Measurements from ENCODE around the gene CPNE2.
A peak's percentile ranks its signal among the peaks of the same experiment; 100 is the strongest.

CPNE2 gene

GRCh38 chr16:57156351-57156703, 63.9 kb downstream of the CPNE2 start:
- H3K27ac ChIP-seq = peak overlapping the region; percentile 54
- no peak for TF ChIP-seq CTCF (conservative IDR thresholded peaks at IDR 0.05)

- TF ChIP-seq CTCF (conservative IDR thresholded peaks at IDR 0.05) = no peak
- no peak overlapping the region; the same call in 1 of the 2 replicates for H3K27ac ChIP-seq
These were observed 65.2 kb downstream of the CPNE2 start for GRCh38 chr16:57157533-57157932.

GRCh38 chr16:57159447-57159846, 67.1 kb downstream of the CPNE2 start:
- no peak for TF ChIP-seq CTCF (conservative IDR thresholded peaks at IDR 0.05)
- H3K27ac ChIP-seq = no peak overlapping the region

GRCh38 chr16:57163842-57164241, 71.5 kb downstream of the CPNE2 start:
- no peak overlapping the region for H3K27ac ChIP-seq
- TF ChIP-seq CTCF (conservative IDR thresholded peaks at IDR 0.05) = no peak

- no peak for TF ChIP-seq CTCF (conservative IDR thresholded peaks at IDR 0.05)
- H3K27ac ChIP-seq = no peak overlapping the region
These were observed 73.1 kb downstream of the CPNE2 start for GRCh38 chr16:57165483-57165882.

GRCh38 chr16:57165938-57166337, 73.6 kb downstream of the CPNE2 start:
- H3K27ac ChIP-seq = no peak overlapping the region
- TF ChIP-seq CTCF (conservative IDR thresholded peaks at IDR 0.05) = no peak

- TF ChIP-seq CTCF (conservative IDR thresholded peaks at IDR 0.05) = no peak
- no peak overlapping the region for H3K27ac ChIP-seq
These were observed 74.1 kb downstream of the CPNE2 start for GRCh38 chr16:57166451-57166850.

- no peak for TF ChIP-seq CTCF (conservative IDR thresholded peaks at IDR 0.05)
- no peak overlapping the region for H3K27ac ChIP-seq
These were observed 74.6 kb downstream of the CPNE2 start for GRCh38 chr16:57166951-57167350.

All from VCaP (cell line).